Measurements from ENCODE around the gene SLC17A3.

SLC17A3 gene

DNA sequence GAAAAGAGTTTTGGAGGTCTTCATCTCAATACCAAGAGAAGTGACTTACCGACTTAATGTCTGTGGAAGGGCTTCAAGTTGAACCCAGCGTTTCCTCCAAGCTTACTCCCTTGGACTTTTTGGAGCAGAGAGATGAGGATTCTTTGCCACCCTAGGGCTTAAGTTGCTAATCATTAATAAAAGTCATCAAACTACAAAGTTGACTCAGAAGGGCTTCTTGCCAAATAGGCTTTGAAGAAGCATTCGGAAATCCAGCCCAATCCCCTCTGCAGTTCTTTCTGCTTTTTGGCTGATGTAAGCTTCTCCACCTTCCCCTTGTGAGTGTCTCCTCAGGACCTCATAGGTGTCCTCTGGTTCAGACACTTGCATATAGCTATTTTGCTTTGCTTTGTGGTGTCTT is at the start of gene SLC17A3:
SLC17A3 (minus strand) TSS at position 126 of the 400 bp plus-strand sequence. CDS start 5,856 bp downstream, outside the sequence.
- no peak within 1 kb of the TSS for H3K9ac ChIP-seq (ENCODE audit: insufficient read length, low read depth)
- H3K36me3 ChIP-seq (ENCODE audit: insufficient read depth, insufficient read length, low read length) = no peaks in the 10 kb centered on the region
- no peaks in the 10 kb centered on the region for H3K4me1 ChIP-seq (ENCODE audit: insufficient read depth, insufficient read length)
- no peaks in the 10 kb centered on the region for H3K9me3 ChIP-seq (ENCODE audit: insufficient read depth, low read length)
- no peaks in the 10 kb centered on the region for H3K27me3 ChIP-seq (ENCODE audit: insufficient read depth, insufficient read length)
- TF ChIP-seq YY1 (IDR thresholded peaks at IDR 0.05; ENCODE audit: insufficient read depth, insufficient read length) (no peak), SUZ12 (IDR thresholded peaks at IDR 0.05; ENCODE audit: extremely low read depth, insufficient read depth, insufficient read length) (no peak), ZNF274 (IDR thresholded peaks at IDR 0.05; ENCODE audit: low read depth, low read length) (no peak)
- no peak within 1 kb of the TSS for H3K4me3 ChIP-seq (ENCODE audit: insufficient read length, low read depth)
- DNase-seq (ENCODE audit: low read depth, low spot score) = no peak

- no peak for TF ChIP-seq SUZ12 (IDR thresholded peaks at IDR 0.05; ENCODE audit: extremely low read depth, insufficient read depth, insufficient read length)
- no peak for TF ChIP-seq ZNF274 (IDR thresholded peaks at IDR 0.05; ENCODE audit: low read depth, low read length)
- DNase-seq (ENCODE audit: low read depth, low spot score) = no peak
- Histone ChIP-seq H3K36me3 (ENCODE audit: insufficient read depth, insufficient read length, low read length) (no peaks in the 10 kb centered on the region), H3K27me3 (ENCODE audit: insufficient read depth, insufficient read length) (no peaks in the 10 kb centered on the region), H3K9me3 (ENCODE audit: insufficient read depth, low read length) (no peaks in the 10 kb centered on the region), H3K4me1 (ENCODE audit: insufficient read depth, insufficient read length) (no peaks in the 10 kb centered on the region), H3K4me3 (ENCODE audit: insufficient read length, low read depth) (no peak overlapping the region), H3K9ac (ENCODE audit: insufficient read length, low read depth) (no peak overlapping the region)
These were observed 48.3 kb upstream of the SLC17A3 start for GRCh38 chr6:25922301-25922700.

DNA sequence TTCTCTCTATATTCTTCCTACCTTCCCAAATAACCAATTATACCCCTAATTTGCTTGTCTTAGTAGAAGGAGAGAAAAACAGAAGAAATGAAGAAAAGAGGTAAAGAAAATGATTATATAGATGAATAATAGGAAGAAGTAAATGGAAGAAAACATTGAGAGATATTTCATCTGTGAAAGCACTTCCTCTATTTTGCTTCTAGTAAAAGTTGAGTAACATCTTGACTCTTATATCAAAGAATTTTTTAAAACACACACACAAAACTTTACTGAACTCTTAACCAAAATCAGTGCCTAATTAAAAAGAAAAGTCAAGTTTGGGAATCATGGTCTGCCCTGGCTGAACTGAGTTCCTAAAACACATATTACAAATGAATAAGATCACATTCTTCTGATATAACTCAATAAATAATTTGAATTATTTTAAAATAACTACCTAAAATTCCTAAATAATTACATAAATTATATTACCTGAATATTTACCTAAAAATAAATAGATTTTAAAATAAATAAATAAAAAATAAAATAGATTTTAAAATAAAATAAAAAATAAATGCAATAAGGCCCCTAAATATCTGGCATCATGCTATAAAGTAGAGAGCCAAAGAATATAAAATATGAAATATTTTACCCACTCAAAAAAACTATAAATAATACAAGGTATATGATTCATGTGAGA is 47.6 kb upstream of the SLC17A3 start:
- Histone ChIP-seq H3K4me3 (ENCODE audit: insufficient read length, low read depth) (no peak overlapping the region), H3K9me3 (ENCODE audit: insufficient read depth, low read length) (no peaks in the 10 kb centered on the region)
- no peak for DNase-seq (ENCODE audit: low read depth, low spot score)

DNA sequence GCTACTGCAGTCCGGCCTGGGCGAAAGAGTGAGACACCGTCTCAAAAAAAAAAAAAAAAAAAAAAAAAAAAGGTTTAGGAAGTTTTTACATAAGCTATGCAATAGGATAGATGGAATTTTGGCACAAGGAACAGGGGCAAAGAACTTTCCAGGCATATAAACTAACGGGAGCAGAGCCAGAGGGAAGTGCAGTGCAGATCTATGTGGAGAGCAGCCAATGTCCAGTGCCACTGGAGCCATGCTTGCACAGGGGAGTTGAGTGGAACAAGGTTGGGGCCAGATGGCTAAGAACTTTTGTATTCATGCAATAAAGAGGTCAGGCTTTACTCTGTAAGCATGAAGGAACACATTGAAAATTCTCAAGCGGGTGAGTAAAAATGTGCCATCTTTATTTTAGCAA is 45.6 kb upstream of the SLC17A3 start:
- TF ChIP-seq YY1 (IDR thresholded peaks at IDR 0.05; ENCODE audit: insufficient read depth, insufficient read length) = no peak
- TF ChIP-seq ZNF274 (IDR thresholded peaks at IDR 0.05; ENCODE audit: low read depth, low read length) = no peak
- TF ChIP-seq SUZ12 (IDR thresholded peaks at IDR 0.05; ENCODE audit: extremely low read depth, insufficient read depth, insufficient read length) = no peak

More for the DNA sequence above, 47.6 kb upstream of the SLC17A3 start:
- Histone ChIP-seq H3K4me1 (ENCODE audit: insufficient read depth, insufficient read length) (no peaks in the 10 kb centered on the region), H3K36me3 (ENCODE audit: insufficient read depth, insufficient read length, low read length) (no peaks in the 10 kb centered on the region), H3K27me3 (ENCODE audit: insufficient read depth, insufficient read length) (no peaks in the 10 kb centered on the region), H3K9ac (ENCODE audit: insufficient read length, low read depth) (no peak overlapping the region)
- no peak for TF ChIP-seq YY1 (IDR thresholded peaks at IDR 0.05; ENCODE audit: insufficient read depth, insufficient read length)
- no peak for TF ChIP-seq SUZ12 (IDR thresholded peaks at IDR 0.05; ENCODE audit: extremely low read depth, insufficient read depth, insufficient read length)
- TF ChIP-seq ZNF274 (IDR thresholded peaks at IDR 0.05; ENCODE audit: low read depth, low read length) = no peak

GRCh38 chr6:25918083-25918683 is 44.1 kb upstream of the SLC17A3 start:
- no peak for TF ChIP-seq YY1 (IDR thresholded peaks at IDR 0.05; ENCODE audit: insufficient read depth, insufficient read length)
- TF ChIP-seq ZNF274 (IDR thresholded peaks at IDR 0.05; ENCODE audit: low read depth, low read length) = no peak
- no peak for TF ChIP-seq SUZ12 (IDR thresholded peaks at IDR 0.05; ENCODE audit: extremely low read depth, insufficient read depth, insufficient read length)
- Histone ChIP-seq H3K27me3 (ENCODE audit: insufficient read depth, insufficient read length) (no peaks in the 10 kb centered on the region), H3K9me3 (ENCODE audit: insufficient read depth, low read length) (no peaks in the 10 kb centered on the region), H3K4me3 (ENCODE audit: insufficient read length, low read depth) (no peak overlapping the region), H3K4me1 (ENCODE audit: insufficient read depth, insufficient read length) (no peaks in the 10 kb centered on the region), H3K36me3 (ENCODE audit: insufficient read depth, insufficient read length, low read length) (no peaks in the 10 kb centered on the region), H3K9ac (ENCODE audit: insufficient read length, low read depth) (no peak overlapping the region)
- no peak for DNase-seq (ENCODE audit: low read depth, low spot score)

More for the DNA sequence above, 45.6 kb upstream of the SLC17A3 start:
- no peak for DNase-seq (ENCODE audit: low read depth, low spot score)
- H3K27me3 ChIP-seq (ENCODE audit: insufficient read depth, insufficient read length) = no peaks in the 10 kb centered on the region
- H3K9ac ChIP-seq (ENCODE audit: insufficient read length, low read depth) = no peak overlapping the region
- no peaks in the 10 kb centered on the region for H3K4me1 ChIP-seq (ENCODE audit: insufficient read depth, insufficient read length)
- no peaks in the 10 kb centered on the region for H3K9me3 ChIP-seq (ENCODE audit: insufficient read depth, low read length)
- H3K36me3 ChIP-seq (ENCODE audit: insufficient read depth, insufficient read length, low read length) = no peaks in the 10 kb centered on the region
- no peak overlapping the region for H3K4me3 ChIP-seq (ENCODE audit: insufficient read length, low read depth)

- Histone ChIP-seq H3K9me3 (ENCODE audit: insufficient read depth, low read length) (no peaks in the 10 kb centered on the region), H3K9ac (ENCODE audit: insufficient read length, low read depth) (no peak overlapping the region), H3K4me1 (ENCODE audit: insufficient read depth, insufficient read length) (no peaks in the 10 kb centered on the region), H3K36me3 (ENCODE audit: insufficient read depth, insufficient read length, low read length) (no peaks in the 10 kb centered on the region), H3K27me3 (ENCODE audit: insufficient read depth, insufficient read length) (no peaks in the 10 kb centered on the region), H3K4me3 (ENCODE audit: insufficient read length, low read depth) (no peak overlapping the region)
- TF ChIP-seq YY1 (IDR thresholded peaks at IDR 0.05; ENCODE audit: insufficient read depth, insufficient read length) (no peak), SUZ12 (IDR thresholded peaks at IDR 0.05; ENCODE audit: extremely low read depth, insufficient read depth, insufficient read length) (no peak), ZNF274 (IDR thresholded peaks at IDR 0.05; ENCODE audit: low read depth, low read length) (no peak)
- DNase-seq (ENCODE audit: low read depth, low spot score) = no peak
These were observed 42.9 kb upstream of the SLC17A3 start for GRCh38 chr6:25916789-25917490.

DNA sequence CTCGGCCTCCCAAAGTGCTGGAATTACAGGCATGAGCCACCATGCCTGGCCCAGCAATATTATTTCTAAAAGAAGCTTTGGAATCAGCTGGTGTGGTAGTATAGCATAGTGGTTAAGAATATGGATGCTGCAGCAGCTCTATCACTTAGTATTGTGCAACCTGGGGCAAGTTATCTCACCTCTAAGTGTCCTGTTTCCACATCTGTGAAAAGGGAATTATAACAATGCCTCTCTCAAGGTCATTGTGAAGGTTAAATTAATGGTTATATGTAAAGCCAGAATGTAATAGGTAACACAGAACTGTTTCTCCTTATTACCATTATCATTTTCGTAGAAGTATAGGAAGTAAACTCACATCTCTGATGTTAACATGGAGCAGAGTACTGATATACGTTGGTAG is 42.3 kb upstream of the SLC17A3 start:
- no peak for DNase-seq (ENCODE audit: low read depth, low spot score)
- no peaks in the 10 kb centered on the region for H3K27me3 ChIP-seq (ENCODE audit: insufficient read depth, insufficient read length)
- H3K9me3 ChIP-seq (ENCODE audit: insufficient read depth, low read length) = no peaks in the 10 kb centered on the region
- H3K4me3 ChIP-seq (ENCODE audit: insufficient read length, low read depth) = no peak overlapping the region
- no peaks in the 10 kb centered on the region for H3K4me1 ChIP-seq (ENCODE audit: insufficient read depth, insufficient read length)
- TF ChIP-seq ZNF274 (IDR thresholded peaks at IDR 0.05; ENCODE audit: low read depth, low read length) = no peak
- no peak for TF ChIP-seq SUZ12 (IDR thresholded peaks at IDR 0.05; ENCODE audit: extremely low read depth, insufficient read depth, insufficient read length)
- no peak for TF ChIP-seq YY1 (IDR thresholded peaks at IDR 0.05; ENCODE audit: insufficient read depth, insufficient read length)
- no peaks in the 10 kb centered on the region for H3K36me3 ChIP-seq (ENCODE audit: insufficient read depth, insufficient read length, low read length)
- no peak overlapping the region for H3K9ac ChIP-seq (ENCODE audit: insufficient read length, low read depth)

Data from NT2/D1 (cell line).